ENCODE measurements around the gene MRPL55.

Gene MRPL55

DNA sequence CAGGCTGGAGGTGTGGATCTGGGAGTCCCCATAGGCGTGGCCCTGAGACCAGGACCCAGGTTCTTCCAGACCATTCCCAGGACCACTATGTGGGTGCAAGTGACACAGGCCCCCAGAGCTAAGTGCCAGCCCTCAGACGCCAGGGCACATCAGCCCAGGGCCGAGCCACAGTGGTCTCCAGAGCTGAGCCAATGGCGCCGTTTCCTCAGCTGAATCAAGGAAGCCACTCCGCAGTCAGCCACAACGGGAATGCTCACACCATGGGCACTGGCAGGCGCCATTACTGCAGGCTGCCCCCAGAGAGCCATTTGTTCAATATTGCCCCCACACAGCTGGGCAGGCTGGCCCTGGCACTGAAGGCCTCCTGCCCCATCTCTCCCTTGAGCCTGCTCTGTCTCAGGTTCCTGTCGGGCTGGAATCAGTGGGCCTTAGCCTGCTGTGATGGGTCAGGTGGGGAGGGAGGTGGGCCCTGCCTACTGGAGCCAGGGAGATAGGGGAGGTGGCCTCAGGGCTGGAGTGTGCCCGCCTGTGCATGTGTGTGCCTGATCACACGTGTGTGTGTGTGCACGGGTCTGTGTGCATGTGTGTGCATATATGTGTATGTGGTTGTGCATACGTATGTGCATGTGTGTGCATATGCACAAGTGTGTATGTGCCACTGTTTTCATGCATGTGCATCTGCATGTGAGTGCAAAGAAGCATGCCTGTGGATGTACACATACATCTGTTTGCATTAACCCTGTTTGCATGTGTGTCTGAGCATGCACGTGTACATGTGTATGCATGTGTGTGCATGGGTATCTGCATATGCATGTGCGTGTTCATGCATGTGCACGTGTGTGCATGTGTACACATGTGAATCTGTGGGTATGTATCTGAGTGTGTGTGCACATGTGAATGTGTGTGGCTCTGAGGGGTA, 46.8 kb upstream of the MRPL55 start:
- TF ChIP-seq, protein P1, sequence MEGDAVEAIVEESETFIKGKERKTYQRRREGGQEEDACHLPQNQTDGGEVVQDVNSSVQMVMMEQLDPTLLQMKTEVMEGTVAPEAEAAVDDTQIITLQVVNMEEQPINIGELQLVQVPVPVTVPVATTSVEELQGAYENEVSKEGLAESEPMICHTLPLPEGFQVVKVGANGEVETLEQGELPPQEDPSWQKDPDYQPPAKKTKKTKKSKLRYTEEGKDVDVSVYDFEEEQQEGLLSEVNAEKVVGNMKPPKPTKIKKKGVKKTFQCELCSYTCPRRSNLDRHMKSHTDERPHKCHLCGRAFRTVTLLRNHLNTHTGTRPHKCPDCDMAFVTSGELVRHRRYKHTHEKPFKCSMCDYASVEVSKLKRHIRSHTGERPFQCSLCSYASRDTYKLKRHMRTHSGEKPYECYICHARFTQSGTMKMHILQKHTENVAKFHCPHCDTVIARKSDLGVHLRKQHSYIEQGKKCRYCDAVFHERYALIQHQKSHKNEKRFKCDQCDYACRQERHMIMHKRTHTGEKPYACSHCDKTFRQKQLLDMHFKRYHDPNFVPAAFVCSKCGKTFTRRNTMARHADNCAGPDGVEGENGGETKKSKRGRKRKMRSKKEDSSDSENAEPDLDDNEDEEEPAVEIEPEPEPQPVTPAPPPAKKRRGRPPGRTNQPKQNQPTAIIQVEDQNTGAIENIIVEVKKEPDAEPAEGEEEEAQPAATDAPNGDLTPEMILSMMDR (IDR thresholded peaks at IDR 0.05; ENCODE audit: extremely low read depth, insufficient read depth, missing control alignments), result no peak
- no peak for DNase-seq (ENCODE audit: low spot score)
- in situ Hi-C loops (cut with MboI; ENCODE audit: low pct_unique_long_range_greater_than_20kb, low sequenced_read_pairs, unreplicated experiment), result no loop called here

DNA sequence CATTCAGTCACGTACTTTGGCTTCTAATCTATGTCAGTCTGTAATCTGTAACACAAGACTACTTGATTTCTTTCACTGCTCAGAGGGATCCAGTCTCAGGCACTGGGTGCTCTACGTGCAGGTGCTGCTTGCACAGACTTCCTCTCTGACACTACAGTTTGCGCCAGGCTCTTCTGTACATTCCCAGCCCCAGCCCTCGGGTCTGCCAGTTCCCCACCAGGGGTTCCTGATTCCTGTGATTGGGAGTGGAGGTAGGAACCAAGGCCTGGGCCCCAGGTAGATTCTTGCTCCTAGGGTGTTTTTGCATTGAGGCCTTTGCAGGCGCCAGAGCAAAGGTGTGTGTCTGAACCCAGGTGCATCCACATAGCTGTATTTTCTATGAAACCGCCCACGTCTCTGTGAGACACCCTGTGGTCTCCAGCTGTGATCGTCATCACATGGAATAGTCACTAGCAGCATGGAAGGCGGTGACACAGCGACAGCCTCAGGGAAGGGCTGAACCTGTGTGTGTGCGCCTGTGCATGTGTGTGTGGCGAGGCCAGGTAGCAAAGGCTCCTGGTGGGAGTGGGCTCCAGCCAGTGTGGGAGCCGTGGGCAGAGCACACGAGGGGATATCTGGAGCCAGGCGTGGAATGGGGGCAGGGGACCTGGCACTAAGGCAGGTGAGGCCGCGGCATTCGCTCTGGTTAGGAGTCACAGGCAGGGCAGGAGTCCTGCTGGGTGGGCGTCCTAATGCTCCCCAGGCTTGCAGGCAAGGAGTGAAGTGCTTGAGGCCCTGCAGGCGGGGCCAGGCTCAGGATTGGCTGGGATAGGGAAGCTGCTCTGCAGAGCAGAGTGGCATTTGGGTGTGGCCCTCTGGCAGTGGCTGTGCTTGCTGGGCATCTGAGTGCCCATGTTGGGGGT, 45.8 kb upstream of the MRPL55 start:
- TF ChIP-seq, protein P1 (IDR thresholded peaks at IDR 0.05; ENCODE audit: extremely low read depth, insufficient read depth, missing control alignments), result no peak
- in situ Hi-C loops (cut with MboI; ENCODE audit: low pct_unique_long_range_greater_than_20kb, low sequenced_read_pairs, unreplicated experiment), result no loop called here
- no peak for DNase-seq (ENCODE audit: low spot score)

- in situ Hi-C loops (cut with MboI; ENCODE audit: low pct_unique_long_range_greater_than_20kb, low sequenced_read_pairs, unreplicated experiment), result no loop called here
- TF ChIP-seq, protein P1 (IDR thresholded peaks at IDR 0.05; ENCODE audit: extremely low read depth, insufficient read depth, missing control alignments), result no peak
- no peak for DNase-seq (ENCODE audit: low spot score)
Observed at GRCh38 chr1:228154021-228154669, 45.0 kb upstream of the MRPL55 start.

- TF ChIP-seq, protein P1 (IDR thresholded peaks at IDR 0.05; ENCODE audit: extremely low read depth, insufficient read depth, missing control alignments), result no peak
- DNase-seq (ENCODE audit: low spot score), result no peak
- in situ Hi-C loops (cut with MboI; ENCODE audit: low pct_unique_long_range_greater_than_20kb, low sequenced_read_pairs, unreplicated experiment), result no loop called here
Observed at GRCh38 chr1:228152918-228153258, 43.8 kb upstream of the MRPL55 start.

DNA sequence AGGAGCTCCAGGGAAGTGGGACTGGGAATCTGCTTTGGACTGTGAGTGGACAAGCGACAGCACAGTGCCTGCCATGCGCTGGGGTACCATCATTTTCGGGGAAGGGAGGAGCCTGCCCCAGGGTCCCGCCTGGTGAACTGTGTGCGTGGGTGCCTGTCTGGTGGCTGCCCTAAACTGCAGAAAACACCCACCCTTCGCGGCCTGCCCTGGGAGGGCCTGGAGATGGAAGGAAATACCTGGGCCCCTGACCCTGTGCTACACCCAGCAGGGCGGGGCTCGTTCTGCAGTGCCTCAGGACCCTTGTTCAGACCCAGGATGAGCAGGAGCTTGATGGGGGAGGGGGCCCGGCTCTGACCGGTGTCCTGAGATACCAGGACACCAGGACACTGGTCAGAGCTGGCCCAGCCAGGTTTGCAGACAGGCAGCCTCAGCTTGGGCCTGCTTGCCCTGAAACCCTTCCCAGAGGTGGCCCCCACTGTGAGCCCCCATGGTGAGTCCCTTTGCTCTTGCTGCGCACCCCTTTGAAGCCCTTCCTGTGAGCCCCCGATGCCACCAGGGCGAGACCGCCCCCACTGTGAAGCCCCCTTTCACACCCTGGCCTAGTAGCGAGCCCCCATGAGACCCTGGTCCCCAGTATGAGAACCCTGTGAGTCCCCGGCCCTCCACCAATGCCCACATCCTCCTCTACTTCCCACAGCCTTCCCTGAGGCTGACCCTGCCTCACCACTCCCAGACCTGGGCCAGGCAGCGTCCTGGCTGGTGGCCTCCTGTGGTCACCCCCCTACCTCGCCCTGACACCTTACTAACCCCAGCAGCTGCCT, 43.2 kb upstream of the MRPL55 start:
- in situ Hi-C loops (cut with MboI; ENCODE audit: low pct_unique_long_range_greater_than_20kb, low sequenced_read_pairs, unreplicated experiment), result no loop called here
- no peak for DNase-seq (ENCODE audit: low spot score)
- TF ChIP-seq, protein P1 (IDR thresholded peaks at IDR 0.05; ENCODE audit: extremely low read depth, insufficient read depth, missing control alignments), result no peak

Measured in GM13977 (cell line).